Lower lobe of right lung (tissue), 2 donors: ENCODE results near the gene BTBD16. TPM values are rescaled to one million over a fixed set of nuclear protein-coding genes. Genes with fewer than 3 reads are reported as not detected.

ENCODE experiments used
- ATAC-seq, 2 donors: fragments of 200-7000 bp; cut with Tn5 transposase; one replicate each; pipeline ENCODE4 v1.9.1; 2020 to 2022; ENCODE audit warnings: mild to moderate bottlenecking in 2 of 2, moderate library complexity in 2 of 2
- DNase-seq: peaks from one replicate; pipeline ENCODE4 v3.0.0-alpha.2; 2020
- H3K27ac ChIP-seq: fragments of 200-600 bp; one replicate; pipeline ENCODE4 v1.8.0; 2022
- H3K27me3 ChIP-seq: fragments of 200-600 bp; one replicate; pipeline ENCODE4 v1.8.0; 2022; ENCODE audit warnings: low read depth
- H3K36me3 ChIP-seq: fragments of 200-600 bp; one replicate; pipeline ENCODE4 v1.8.0; 2022; ENCODE audit warnings: mild to moderate bottlenecking
- H3K4me1 ChIP-seq: fragments of 200-600 bp; one replicate; pipeline ENCODE4 v1.8.0; 2022
- H3K4me3 ChIP-seq: fragments of 200-600 bp; one replicate; pipeline ENCODE4 v1.8.0; 2022; ENCODE audit warnings: mild to moderate bottlenecking
- H3K9me3 ChIP-seq: fragments of 200-600 bp; one replicate; pipeline ENCODE4 v1.8.0; 2022
- intact Hi-C: fragments of 100-400 bp; cut with DNase I; formaldehyde crosslinking; loops from one replicate; pipeline ENCODE4 v1.11.0; 2022
- total RNA-seq: library from RNA; stranded (reverse); fragmentation: NEBNext Ultra II Directional; extraction: Animal tissue kit (Norgen Biotek cat#: 25700); gene quantifications from one replicate; pipeline ENCODE4 v1.2.1, GENCODE V29; 2021
- TF ChIP-seq, protein P1 (sequence below): fragments of 200-600 bp; IDR thresholded peaks from one replicate; pipeline ENCODE4 v1.8.0; 2022; ENCODE audit warnings: antibody characterized with exemption, mild to moderate bottlenecking
- donor health status: DM: no; HTN: yes; CAD: no; lungs with severe emphysema.

BTBD16 gene
- total RNA-seq, 1 donor from 2014 or later, result 0.62 TPM

DNA sequence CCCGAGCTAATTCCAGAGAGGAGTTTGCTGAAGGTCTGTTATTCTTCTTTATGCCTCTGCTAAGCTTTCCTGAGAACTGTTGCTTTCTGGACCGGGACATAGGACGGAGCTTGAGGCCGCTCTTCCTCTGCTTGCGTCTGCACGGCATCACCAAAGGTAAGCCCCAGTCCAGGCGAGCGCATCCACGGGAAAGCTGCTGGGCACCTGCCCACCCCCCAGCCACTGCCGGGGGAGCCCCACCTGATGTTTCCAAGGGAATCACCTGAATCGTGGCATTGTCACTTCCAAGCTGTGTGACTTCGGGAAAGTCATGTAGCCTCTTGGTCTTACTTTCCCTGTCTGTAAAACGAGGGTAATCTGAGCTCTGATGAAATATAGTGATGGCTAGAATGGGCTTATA lies 58.3 kb downstream of the BTBD16 start:
- Histone ChIP-seq H3K36me3 (no peaks in the 10 kb centered on the region), H3K4me1 (no peaks in the 10 kb centered on the region), H3K9me3 (no peaks in the 10 kb centered on the region), H3K27me3 (no peaks in the 10 kb centered on the region), H3K27ac (no peak overlapping the region), H3K4me3 (no peak overlapping the region)
- intact Hi-C loops, result no loop called here
- TF ChIP-seq, protein P1, sequence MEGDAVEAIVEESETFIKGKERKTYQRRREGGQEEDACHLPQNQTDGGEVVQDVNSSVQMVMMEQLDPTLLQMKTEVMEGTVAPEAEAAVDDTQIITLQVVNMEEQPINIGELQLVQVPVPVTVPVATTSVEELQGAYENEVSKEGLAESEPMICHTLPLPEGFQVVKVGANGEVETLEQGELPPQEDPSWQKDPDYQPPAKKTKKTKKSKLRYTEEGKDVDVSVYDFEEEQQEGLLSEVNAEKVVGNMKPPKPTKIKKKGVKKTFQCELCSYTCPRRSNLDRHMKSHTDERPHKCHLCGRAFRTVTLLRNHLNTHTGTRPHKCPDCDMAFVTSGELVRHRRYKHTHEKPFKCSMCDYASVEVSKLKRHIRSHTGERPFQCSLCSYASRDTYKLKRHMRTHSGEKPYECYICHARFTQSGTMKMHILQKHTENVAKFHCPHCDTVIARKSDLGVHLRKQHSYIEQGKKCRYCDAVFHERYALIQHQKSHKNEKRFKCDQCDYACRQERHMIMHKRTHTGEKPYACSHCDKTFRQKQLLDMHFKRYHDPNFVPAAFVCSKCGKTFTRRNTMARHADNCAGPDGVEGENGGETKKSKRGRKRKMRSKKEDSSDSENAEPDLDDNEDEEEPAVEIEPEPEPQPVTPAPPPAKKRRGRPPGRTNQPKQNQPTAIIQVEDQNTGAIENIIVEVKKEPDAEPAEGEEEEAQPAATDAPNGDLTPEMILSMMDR, result no peak
- no peak for DNase-seq
- no peak for ATAC-seq

DNA sequence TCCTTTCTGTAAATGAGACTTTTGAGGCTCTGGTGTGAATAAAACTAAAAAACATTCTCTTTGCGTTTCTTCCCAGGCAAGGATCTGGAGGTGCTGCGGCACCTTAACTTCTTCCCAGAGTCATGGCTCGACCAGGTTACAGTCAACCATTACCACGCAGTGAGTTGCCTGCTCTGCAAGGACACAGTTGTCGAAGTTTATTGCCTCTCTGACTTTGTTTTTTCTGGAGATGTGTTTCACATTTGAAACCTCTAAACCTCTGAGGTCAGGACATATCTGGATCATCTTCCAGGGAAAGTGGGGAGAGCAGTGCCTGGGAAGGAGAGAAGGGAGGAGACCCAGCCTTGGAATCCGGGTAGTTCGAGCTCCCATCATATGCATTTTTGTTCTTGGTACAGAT lies 60.0 kb downstream of the BTBD16 start:
- Histone ChIP-seq H3K9me3 (no peaks in the 10 kb centered on the region), H3K36me3 (no peaks in the 10 kb centered on the region), H3K4me3 (no peak overlapping the region), H3K4me1 (no peaks in the 10 kb centered on the region), H3K27me3 (no peaks in the 10 kb centered on the region), H3K27ac (no peak overlapping the region)
- TF ChIP-seq, protein P1, result no peak
- intact Hi-C loops, result no loop called here
- DNase-seq (no peak), ATAC-seq (no peak)

DNA sequence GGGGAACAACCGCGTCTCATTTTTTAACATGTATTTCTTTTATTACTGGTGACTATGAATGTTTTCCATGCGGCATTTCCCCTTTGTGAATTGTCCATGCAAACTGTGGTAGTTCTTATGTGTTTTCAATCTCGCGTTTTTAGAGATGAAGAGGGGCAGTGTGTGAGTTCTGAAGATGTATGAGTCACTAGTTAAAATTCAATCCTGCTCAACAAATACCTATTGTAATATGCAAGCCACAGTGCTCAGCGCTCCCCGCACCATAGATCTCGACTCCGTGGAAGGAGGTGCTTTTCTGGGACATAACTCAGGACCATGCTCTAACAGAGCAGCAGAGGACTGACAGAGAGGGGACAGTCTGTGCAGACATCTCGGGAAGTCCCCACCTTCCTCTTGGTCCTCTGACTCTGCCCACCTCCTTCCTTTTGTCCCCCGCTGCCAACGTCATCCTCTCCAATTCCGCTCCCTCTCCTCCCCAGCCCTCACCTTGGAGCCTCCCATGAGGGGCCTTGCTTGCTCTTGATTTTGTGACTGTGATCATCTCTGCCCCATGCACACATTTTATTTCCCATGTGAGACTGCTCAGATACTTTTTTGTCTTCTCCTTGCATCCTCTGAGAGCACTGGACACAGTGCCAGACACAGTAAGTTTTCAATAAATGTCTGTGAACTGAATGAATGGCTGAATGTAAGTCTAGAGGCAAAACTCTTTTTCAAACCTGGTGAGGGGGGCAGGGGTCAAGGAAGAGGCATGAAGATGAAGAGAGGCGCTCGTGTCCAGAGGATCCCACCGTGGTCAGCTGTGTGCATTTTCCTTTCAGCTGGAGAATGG lies 60.7 kb downstream of the BTBD16 start:
- H3K4me1 ChIP-seq, result no peaks in the 10 kb centered on the region
- H3K9me3 ChIP-seq, result no peaks in the 10 kb centered on the region
- TF ChIP-seq, protein P1, result no peak
- H3K27ac ChIP-seq, result no peak overlapping the region
- no peaks in the 10 kb centered on the region for H3K36me3 ChIP-seq
- H3K4me3 ChIP-seq, result no peak overlapping the region
- intact Hi-C loops, result no loop called here
- H3K27me3 ChIP-seq, result peaks cover 4% of the 10 kb centered on the region
- DNase-seq, result no peak
- ATAC-seq, result peak in 1 of 2 donors; percentile 68

DNA sequence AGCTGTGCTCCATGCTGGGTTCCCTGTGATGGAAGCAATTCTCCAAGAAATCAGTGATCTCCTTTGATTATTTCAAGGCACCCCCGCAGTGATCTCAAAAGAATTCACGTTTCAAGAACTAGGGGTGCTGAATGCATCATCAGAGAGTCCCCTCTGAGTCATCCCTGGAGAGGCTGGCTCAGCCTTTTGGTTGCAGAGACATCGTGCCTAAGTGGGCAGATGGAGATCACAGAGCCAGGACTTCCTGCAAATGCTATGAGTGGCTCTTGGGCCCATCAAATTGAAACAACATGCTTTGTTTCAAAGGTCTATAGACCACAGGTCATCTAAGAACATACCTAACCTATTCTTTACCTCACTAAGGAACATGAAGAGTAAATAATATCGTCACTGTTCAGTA lies 61.9 kb downstream of the BTBD16 start:
- no peak overlapping the region for H3K27ac ChIP-seq
- ATAC-seq (no peak), DNase-seq (no peak)
- no peaks in the 10 kb centered on the region for H3K9me3 ChIP-seq
- TF ChIP-seq, protein P1, result no peak
- H3K36me3 ChIP-seq, result no peaks in the 10 kb centered on the region
- H3K4me1 ChIP-seq, result no peaks in the 10 kb centered on the region
- peaks cover 4% of the 10 kb centered on the region for H3K27me3 ChIP-seq
- intact Hi-C loops, result no loop called here
- H3K4me3 ChIP-seq, result no peak overlapping the region

DNA sequence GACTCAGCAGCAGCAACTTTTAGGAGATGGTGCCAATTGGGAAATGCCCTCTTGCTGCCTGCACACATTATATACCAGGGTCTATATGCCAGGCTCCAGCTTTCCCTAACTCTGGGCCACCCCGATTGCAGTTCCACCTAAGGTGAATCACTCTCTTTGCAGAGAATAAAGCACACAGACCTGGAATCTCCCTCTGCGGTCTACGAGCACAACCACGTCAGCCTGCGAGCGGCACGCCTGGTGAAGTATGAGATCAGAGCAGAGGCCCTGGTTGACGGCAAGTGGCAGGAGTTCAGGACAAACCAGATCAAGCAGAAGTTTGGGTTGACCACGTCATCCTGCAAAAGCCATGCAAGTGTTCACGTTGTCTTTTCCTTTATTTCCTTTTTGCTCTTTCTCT lies 65.2 kb downstream of the BTBD16 start:
- Histone ChIP-seq H3K27me3 (peaks cover 4% of the 10 kb centered on the region), H3K9me3 (no peaks in the 10 kb centered on the region), H3K4me3 (no peak overlapping the region), H3K36me3 (no peaks in the 10 kb centered on the region), H3K27ac (no peak overlapping the region), H3K4me1 (no peaks in the 10 kb centered on the region)
- intact Hi-C loops, result no loop called here
- ATAC-seq (no peak), DNase-seq (no peak)
- TF ChIP-seq, protein P1, result no peak
